DND-41 (cell line): ENCODE data around the gene VPS36.
A peak's percentile ranks its signal among the peaks of the same experiment; 100 is the strongest.

ENCODE experiments used
- ATAC-seq: fragments of 200-7000 bp; cut with Tn5 transposase; 3 replicates; pipeline ENCODE4 v1.9.1; 2021; ENCODE audit warnings: low read depth; ENCODE audit not compliant: insufficient read depth
- DNase-seq: peaks from one replicate; pipeline ENCODE4 v3.0.0-alpha.2; 2020
- H2AFZ ChIP-seq: 2 replicates; pipeline ENCODE4 v1.6.0; 2012; ENCODE audit warnings: low read depth, low read length
- H3K27ac ChIP-seq: 2 replicates; pipeline ENCODE4 v1.5.1; 2012; ENCODE audit warnings: low read length, inconsistent platforms
- H3K27me3 ChIP-seq: fragments of 200-600 bp; sonication (generic); 2 replicates; pipeline ENCODE4 v1.6.0; 2012; ENCODE audit warnings: low read length, mild to moderate bottlenecking, inconsistent platforms; ENCODE audit not compliant: insufficient read depth, poor library complexity
- H3K36me3 ChIP-seq: 2 replicates; pipeline ENCODE4 v1.5.1; 2012; ENCODE audit warnings: low read length, inconsistent platforms; ENCODE audit not compliant: insufficient read depth
- H3K4me1 ChIP-seq: 2 replicates; pipeline ENCODE4 v1.5.1; 2012; ENCODE audit warnings: mild to moderate bottlenecking, low read length; ENCODE audit not compliant: insufficient read depth
- H3K4me2 ChIP-seq: 2 replicates; pipeline ENCODE4 v1.6.0; 2012; ENCODE audit warnings: mild to moderate bottlenecking, moderate library complexity, low read length, inconsistent platforms; ENCODE audit not compliant: insufficient read depth
- H3K4me3 ChIP-seq, 2 experiments: fragments of 200-600 bp in 1 of 2; shearing (Covaris generic) in 1 of 2; 2 replicates each; pipeline ENCODE4 v1.5.1; 2012 to 2016; ENCODE audit warnings: inconsistent platforms in 2 of 2, low read length in 2 of 2, mild to moderate bottlenecking in 2 of 2, low read depth in 1 of 2, moderate library complexity in 1 of 2
- H3K79me2 ChIP-seq: 2 replicates; pipeline ENCODE4 v1.6.0; 2012; ENCODE audit warnings: low read length, inconsistent platforms; ENCODE audit not compliant: insufficient read depth
- H3K9ac ChIP-seq: 2 replicates; pipeline ENCODE4 v1.6.0; 2012; ENCODE audit warnings: low read depth, mild to moderate bottlenecking, inconsistent platforms, low read length, moderate library complexity
- H3K9me3 ChIP-seq: 2 replicates; pipeline ENCODE4 v1.5.1; 2012; ENCODE audit warnings: low read length, moderate library complexity, mild to moderate bottlenecking, inconsistent platforms; ENCODE audit not compliant: insufficient read depth, severe bottlenecking
- H4K20me1 ChIP-seq: 2 replicates; pipeline ENCODE4 v1.6.0; 2012; ENCODE audit warnings: low read length; ENCODE audit not compliant: insufficient read depth
- CTCF ChIP-seq: IDR thresholded peaks from 2 replicates; pipeline ENCODE4 v1.5.1; 2012; ENCODE audit warnings: borderline replicate concordance, low read length, moderate library complexity, mild to moderate bottlenecking; ENCODE audit not compliant: poor library complexity, severe bottlenecking; ENCODE audit errors: extremely low read depth
- EZH2 ChIP-seq: IDR thresholded peaks from 3 replicates; pipeline ENCODE4 v1.6.1; 2012; ENCODE audit warnings: borderline replicate concordance, low read depth, mild to moderate bottlenecking, moderate library complexity, low read length, inconsistent platforms; ENCODE audit not compliant: severe bottlenecking

The VPS36 gene

GRCh38 chr13:52452470-52452869 is 2.0 kb upstream of the VPS36 start:
- Histone ChIP-seq H3K4me3 (no peak overlapping the region), H3K36me3 (peaks cover 27% of the 10 kb centered on the region), H3K27me3 (no peaks in the 10 kb centered on the region), H3K4me2 (no peak overlapping the region), H3K27ac (no peak overlapping the region), H2AFZ (no peak overlapping the region), H3K9ac (no peak overlapping the region), H3K4me1 (peaks cover 60% of the 10 kb centered on the region), H3K9me3 (no peaks in the 10 kb centered on the region), H4K20me1 (peaks cover 30% of the 10 kb centered on the region), H3K79me2 (peaks cover 60% of the 10 kb centered on the region)
- DNase-seq (no peak), ATAC-seq (no peak)
- no peak for TF ChIP-seq CTCF
- TF ChIP-seq EZH2: no peak

- DNase-seq: no peak
- ATAC-seq: no peak
Observed at GRCh38 chr13:52451135-52451804, 836 bp upstream of the VPS36 start.

GRCh38 chr13:52450793-52451116 is 321 bp upstream of the VPS36 start:
- ATAC-seq: no peak
- H3K9ac ChIP-seq: peak overlapping the region; percentile 96
- H3K4me3 ChIP-seq: peak overlapping the region in 1 of 2 experiments; percentile 49; a peak in 2 of 4 replicates
- H4K20me1 ChIP-seq: peaks cover 18% of the 10 kb centered on the region; the same call in 1 of the 2 replicates
- peaks cover 48% of the 10 kb centered on the region for H3K4me1 ChIP-seq
- H3K27ac ChIP-seq: 0 out of 2 replicates have a peak overlapping the region, but pooled peaks have one; percentile 37
- peak overlapping the region; percentile 76 for H3K4me2 ChIP-seq
- H3K79me2 ChIP-seq: peaks cover 58% of the 10 kb centered on the region
- H3K27me3 ChIP-seq: no peaks in the 10 kb centered on the region
- no peak for TF ChIP-seq CTCF
- TF ChIP-seq EZH2: no peak
- H2AFZ ChIP-seq: peak overlapping the region; percentile 84
- H3K9me3 ChIP-seq: no peaks in the 10 kb centered on the region
- peaks cover 27% of the 10 kb centered on the region for H3K36me3 ChIP-seq
- DNase-seq: no peak

More at GRCh38 chr13:52451135-52451804, 836 bp upstream of the VPS36 start:
- H3K4me1 ChIP-seq: peaks cover 51% of the 10 kb centered on the region
- peak overlapping the region; percentile 84; the same call in 1 of the 2 replicates for H2AFZ ChIP-seq
- H3K9ac ChIP-seq: peak overlapping the region; percentile 96; the same call in 1 of the 2 replicates
- peaks cover 24% of the 10 kb centered on the region for H3K36me3 ChIP-seq
- H3K9me3 ChIP-seq: no peaks in the 10 kb centered on the region
- peak overlapping the region; percentile 76 for H3K4me2 ChIP-seq
- no peak for TF ChIP-seq CTCF
- TF ChIP-seq EZH2: no peak
- H3K27me3 ChIP-seq: no peaks in the 10 kb centered on the region
- peak overlapping the region in 1 of 2 experiments; percentile 49; a peak in 2 of 4 replicates for H3K4me3 ChIP-seq
- H3K27ac ChIP-seq: no peak overlapping the region
- H4K20me1 ChIP-seq: peaks cover 23% of the 10 kb centered on the region
- peaks cover 60% of the 10 kb centered on the region for H3K79me2 ChIP-seq
